H9 (cell line): ENCODE data around the gene ADAP2. TPM values are rescaled to one million over a fixed set of nuclear protein-coding genes. Genes with fewer than 3 reads are reported as not detected.

ENCODE experiments used
- DNase-seq: peaks from one replicate; pipeline ENCODE4 v3.0.0-alpha.2; 2017
- H2AFZ ChIP-seq: one replicate; pipeline ENCODE4 v1.6.1; 2013; ENCODE audit warnings: mild to moderate bottlenecking, low read length, control low read depth, moderate library complexity
- H2AK5ac ChIP-seq: 2 replicates; pipeline ENCODE4 v1.6.1; 2013; ENCODE audit warnings: low read length, control low read depth, mixed read lengths; ENCODE audit not compliant: insufficient read length
- H2BK120ac ChIP-seq: one replicate; pipeline ENCODE4 v1.6.1; 2013; ENCODE audit warnings: low read depth, mild to moderate bottlenecking, low read length, control low read depth, inconsistent platforms; ENCODE audit not compliant: poor library complexity, severe bottlenecking
- H2BK12ac ChIP-seq: 2 replicates; pipeline ENCODE4 v1.6.1; 2013; ENCODE audit warnings: low read length, control low read depth, mixed read lengths, low read depth; ENCODE audit not compliant: insufficient read length
- H2BK15ac ChIP-seq: 2 replicates; pipeline ENCODE4 v1.6.1; 2013; ENCODE audit warnings: low read depth, low read length, control low read depth
- H2BK20ac ChIP-seq: one replicate; pipeline ENCODE4 v1.6.1; 2013; ENCODE audit warnings: low read depth, mild to moderate bottlenecking, low read length, control low read depth, inconsistent platforms; ENCODE audit not compliant: poor library complexity, severe bottlenecking
- H2BK5ac ChIP-seq: 2 replicates; pipeline ENCODE4 v1.6.1; 2013; ENCODE audit warnings: low read length, control low read depth, mixed read lengths; ENCODE audit not compliant: insufficient read length
- H3K14ac ChIP-seq: 2 replicates; pipeline ENCODE4 v1.6.1; 2013; ENCODE audit warnings: low read length, control low read depth; ENCODE audit not compliant: insufficient read depth
- H3K18ac ChIP-seq: 2 replicates; pipeline ENCODE4 v1.6.1; 2013; ENCODE audit warnings: low read depth, mild to moderate bottlenecking, mixed read lengths, low read length, control low read depth; ENCODE audit not compliant: insufficient read length
- H3K23ac ChIP-seq: 2 replicates; pipeline ENCODE4 v1.6.1; 2013; ENCODE audit warnings: low read length, control low read depth, mixed read lengths, low read depth; ENCODE audit not compliant: insufficient read length
- H3K23me2 ChIP-seq: 2 replicates; pipeline ENCODE4 v1.6.1; 2013; ENCODE audit warnings: low read depth, mild to moderate bottlenecking, mixed read lengths, low read length, control low read depth; ENCODE audit not compliant: insufficient read length, poor library complexity, severe bottlenecking
- H3K27ac ChIP-seq: 2 replicates; pipeline ENCODE4 v1.5.1; 2013; ENCODE audit warnings: low read length, control low read depth, mixed read lengths, low read depth; ENCODE audit not compliant: insufficient read length
- H3K27me3 ChIP-seq: 2 replicates; pipeline ENCODE4 v1.6.1; 2013; ENCODE audit warnings: low read length, control low read depth, inconsistent platforms; ENCODE audit not compliant: insufficient read depth
- H3K4ac ChIP-seq: 2 replicates; pipeline ENCODE4 v1.6.1; 2013; ENCODE audit warnings: low read depth, mild to moderate bottlenecking, control low read depth, inconsistent platforms, low read length, moderate library complexity
- H3K4me1 ChIP-seq: 2 replicates; pipeline ENCODE4 v1.6.1; 2013; ENCODE audit warnings: low read length, control low read depth, inconsistent platforms; ENCODE audit not compliant: insufficient read depth
- H3K4me2 ChIP-seq: 2 replicates; pipeline ENCODE4 v1.6.1; 2013; ENCODE audit warnings: low read length, control low read depth, mixed read lengths; ENCODE audit not compliant: insufficient read length, insufficient read depth
- H3K56ac ChIP-seq: 2 replicates; pipeline ENCODE4 v1.6.1; 2013; ENCODE audit warnings: low read depth, mild to moderate bottlenecking, mixed read lengths, low read length, control low read depth; ENCODE audit not compliant: insufficient read length
- H3K79me1 ChIP-seq: 2 replicates; pipeline ENCODE4 v1.6.1; 2013; ENCODE audit warnings: low read depth, mild to moderate bottlenecking, moderate library complexity, low read length, control low read depth, inconsistent platforms; ENCODE audit not compliant: insufficient read depth, poor library complexity, severe bottlenecking
- H3K79me2 ChIP-seq: 2 replicates; pipeline ENCODE4 v1.6.1; 2013; ENCODE audit warnings: low read length, control low read depth, inconsistent platforms; ENCODE audit not compliant: insufficient read depth
- H3K9ac ChIP-seq: 2 replicates; pipeline ENCODE4 v1.6.1; 2013; ENCODE audit warnings: low read length, control low read depth, mixed read lengths; ENCODE audit not compliant: insufficient read length; ENCODE audit errors: extremely low read depth
- H3K9me3 ChIP-seq: one replicate; pipeline ENCODE4 v1.6.1; 2013; ENCODE audit warnings: low read depth, low read length, inconsistent platforms; ENCODE audit not compliant: control insufficient read depth
- H3T11ph ChIP-seq: one replicate; pipeline ENCODE4 v1.6.1; 2013; ENCODE audit warnings: mild to moderate bottlenecking, low read length, control low read depth, inconsistent platforms
- H4K20me1 ChIP-seq: one replicate; pipeline ENCODE4 v1.6.1; 2013; ENCODE audit not compliant: control insufficient read depth, insufficient read length, insufficient read depth
- H4K5ac ChIP-seq: 2 replicates; pipeline ENCODE4 v1.6.1; 2013; ENCODE audit warnings: low read depth, mild to moderate bottlenecking, mixed read lengths, low read length, control low read depth; ENCODE audit not compliant: insufficient read length
- H4K8ac ChIP-seq: replicated peaks from 2 replicates; pipeline ENCODE4 v1.6.1; 2013; ENCODE audit warnings: low read length, control low read depth, mixed read lengths, low read depth; ENCODE audit not compliant: insufficient read length
- H4K91ac ChIP-seq: 2 replicates; pipeline ENCODE4 v1.6.1; 2013; ENCODE audit warnings: low read depth, mild to moderate bottlenecking, moderate library complexity, mixed read lengths, low read length, control low read depth; ENCODE audit not compliant: insufficient read length
- H3K27ac Mint-ChIP-seq, 3 experiments: 2 replicates in 2 of 3; 3 replicates in 1 of 3; pipeline ENCODE4 v1.8.0; 2020 to 2021; ENCODE audit warnings: mixed read lengths in 3 of 3, mild to moderate bottlenecking in 1 of 3, moderate library complexity in 1 of 3
- H3K27me3 Mint-ChIP-seq: 2 replicates; pipeline ENCODE4 v1.8.0; 2021; ENCODE audit warnings: low read depth, mild to moderate bottlenecking, moderate library complexity, mixed read lengths
- H3K36me3 Mint-ChIP-seq, 3 experiments: 2 replicates in 2 of 3; 3 replicates in 1 of 3; pipeline ENCODE4 v1.8.0; 2020 to 2021; ENCODE audit warnings: low read depth in 3 of 3, mixed read lengths in 3 of 3; ENCODE audit not compliant: insufficient read depth in 1 of 3
- H3K4me1 Mint-ChIP-seq, 2 experiments: 2 replicates each; pipeline ENCODE4 v1.8.0; 2020; ENCODE audit warnings: mixed read lengths in 2 of 2
- H3K4me3 Mint-ChIP-seq, 2 experiments: 2 replicates in 1 of 2; 3 replicates in 1 of 2; pipeline ENCODE4 v1.8.0; 2020 to 2021; ENCODE audit warnings: mild to moderate bottlenecking in 2 of 2, mixed read lengths in 2 of 2, moderate library complexity in 1 of 2
- H3K9me3 Mint-ChIP-seq, 2 experiments: 2 replicates in 1 of 2; 3 replicates in 1 of 2; pipeline ENCODE4 v1.8.0; 2020; ENCODE audit warnings: mild to moderate bottlenecking in 2 of 2, mixed read lengths in 2 of 2, moderate library complexity in 1 of 2
- CTCF ChIP-seq: fragments of 200-600 bp; sonication (generic); conservative IDR thresholded peaks from 3 replicates; pipeline ENCODE4 v1.8.0; 2021; ENCODE audit warnings: antibody characterized with exemption, mild to moderate bottlenecking
- WGBS: extraction: QIAGEN DNeasy Blood & Tissue Kit; methylation state at CpG from one replicate; pipeline ENCODE4 v1.1.7; 2013; ENCODE audit warnings: missing lambda C conversion rate, low lambda C conversion rate, mixed read lengths; ENCODE audit not compliant: insufficient read length; ENCODE audit errors: extremely low coverage; 5-methylcytosine and 5-hydroxymethylcytosine counted together
- total RNA-seq: library from RNA; stranded (reverse); gene quantifications from 2 replicates; pipeline ENCODE4 v1.2.1, GENCODE V29; 2021

The ADAP2 gene
- total RNA-seq, 1 experiment from 2014 or later = 1.2 TPM

- H2BK120ac ChIP-seq = no peak overlapping the region
Observed at GRCh38 chr17:30996486-30996885, 74.7 kb downstream of the ADAP2 start.

More at GRCh38 chr17:30996486-30996885, 74.7 kb downstream of the ADAP2 start:
- H3K4me2 ChIP-seq = no peak overlapping the region
- H3K27ac ChIP-seq = no peak overlapping the region
- H3K79me1 ChIP-seq = no peaks in the 10 kb centered on the region
- no peak overlapping the region for H3K23ac ChIP-seq
- no peak overlapping the region for H3K9ac ChIP-seq
- no peak overlapping the region for H4K8ac ChIP-seq
- no peak for DNase-seq
- H4K91ac ChIP-seq = no peak overlapping the region
- Mint-ChIP-seq H3K9me3 (no peaks in the 10 kb centered on the region), H3K36me3 (peaks cover 4 to 33% (median 22%) of the 10 kb centered on the region in 3 experiments; a peak in 5 of 7 replicates), H3K4me1 (no peaks in the 10 kb centered on the region), H3K4me3 (no peak overlapping the region), H3K27ac (no peak overlapping the region; a peak in 1 of 7 replicates), H3K27me3 (no peaks in the 10 kb centered on the region)
- no peak overlapping the region for H3K18ac ChIP-seq
- no peak overlapping the region for H3T11ph ChIP-seq
- no peak overlapping the region for H2BK15ac ChIP-seq
- no CpG with 5 or more reads among the region's 3 CpGs for WGBS
- H2BK5ac ChIP-seq = no peak overlapping the region
- no peak overlapping the region for H2BK20ac ChIP-seq
- H3K4me1 ChIP-seq = no peaks in the 10 kb centered on the region; the same call in 1 of the 2 replicates
- TF ChIP-seq CTCF = no peak
- no peaks in the 10 kb centered on the region for H4K20me1 ChIP-seq
- H3K79me2 ChIP-seq = no peaks in the 10 kb centered on the region
- H3K23me2 ChIP-seq = no peaks in the 10 kb centered on the region
- no peak overlapping the region for H3K4ac ChIP-seq
- no peak overlapping the region for H3K14ac ChIP-seq
- H2AFZ ChIP-seq = no peak overlapping the region
- no peak overlapping the region for H3K56ac ChIP-seq
- H2AK5ac ChIP-seq = no peak overlapping the region
- H4K5ac ChIP-seq = no peak overlapping the region
- no peak overlapping the region for H2BK12ac ChIP-seq
- H3K9me3 ChIP-seq = no peaks in the 10 kb centered on the region
- H3K27me3 ChIP-seq = no peaks in the 10 kb centered on the region
